ENCODE results near the gene SNRPB.
A peak's percentile ranks its signal among the peaks of the same experiment; 100 is the strongest.

- TF ChIP-seq, protein P1, sequence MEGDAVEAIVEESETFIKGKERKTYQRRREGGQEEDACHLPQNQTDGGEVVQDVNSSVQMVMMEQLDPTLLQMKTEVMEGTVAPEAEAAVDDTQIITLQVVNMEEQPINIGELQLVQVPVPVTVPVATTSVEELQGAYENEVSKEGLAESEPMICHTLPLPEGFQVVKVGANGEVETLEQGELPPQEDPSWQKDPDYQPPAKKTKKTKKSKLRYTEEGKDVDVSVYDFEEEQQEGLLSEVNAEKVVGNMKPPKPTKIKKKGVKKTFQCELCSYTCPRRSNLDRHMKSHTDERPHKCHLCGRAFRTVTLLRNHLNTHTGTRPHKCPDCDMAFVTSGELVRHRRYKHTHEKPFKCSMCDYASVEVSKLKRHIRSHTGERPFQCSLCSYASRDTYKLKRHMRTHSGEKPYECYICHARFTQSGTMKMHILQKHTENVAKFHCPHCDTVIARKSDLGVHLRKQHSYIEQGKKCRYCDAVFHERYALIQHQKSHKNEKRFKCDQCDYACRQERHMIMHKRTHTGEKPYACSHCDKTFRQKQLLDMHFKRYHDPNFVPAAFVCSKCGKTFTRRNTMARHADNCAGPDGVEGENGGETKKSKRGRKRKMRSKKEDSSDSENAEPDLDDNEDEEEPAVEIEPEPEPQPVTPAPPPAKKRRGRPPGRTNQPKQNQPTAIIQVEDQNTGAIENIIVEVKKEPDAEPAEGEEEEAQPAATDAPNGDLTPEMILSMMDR (IDR thresholded peaks at IDR 0.05), result no peak
- peak; percentile 75 to 98 for TF ChIP-seq POLR2A (IDR thresholded peaks at IDR 0.05)
These were observed at the start of gene SNRPB for GRCh38 chr20:2470423-2471193.

All from adrenal gland (tissue), 5 donors.